Upper lobe of left lung (tissue), 4 donors: ENCODE measurements around the gene FSD1.

Experiments used
- CTCF ChIP-seq, 6 experiments: fragments of 450-650 bp in 4 of 6; fragments of 200-600 bp in 2 of 6; sonication (generic) in 2 of 6; IDR thresholded peaks; one replicate each; pipeline ENCODE4 v1.5.1; 2016 to 2019; ENCODE audit warnings: antibody characterized with exemption in 6 of 6
- EP300 ChIP-seq, 4 donors: sonication (generic); formaldehyde crosslinking; IDR thresholded peaks; one replicate each; pipeline ENCODE4 v1.5.1; 2017; ENCODE audit warnings: antibody characterized with exemption in 4 of 4, control low read depth in 2 of 4
- POLR2A ChIP-seq, 4 donors: fragments of 450-650 bp; IDR thresholded peaks; one replicate each; pipeline ENCODE4 v1.5.1; 2016 to 2017; ENCODE audit warnings: antibody characterized with exemption in 4 of 4, mild to moderate bottlenecking in 2 of 4
- POLR2AphosphoS5 ChIP-seq, 2 donors: sonication (generic); formaldehyde crosslinking; IDR thresholded peaks; one replicate each; pipeline ENCODE4 v1.5.1; 2017; ENCODE audit warnings: antibody characterized with exemption in 2 of 2

DNA sequence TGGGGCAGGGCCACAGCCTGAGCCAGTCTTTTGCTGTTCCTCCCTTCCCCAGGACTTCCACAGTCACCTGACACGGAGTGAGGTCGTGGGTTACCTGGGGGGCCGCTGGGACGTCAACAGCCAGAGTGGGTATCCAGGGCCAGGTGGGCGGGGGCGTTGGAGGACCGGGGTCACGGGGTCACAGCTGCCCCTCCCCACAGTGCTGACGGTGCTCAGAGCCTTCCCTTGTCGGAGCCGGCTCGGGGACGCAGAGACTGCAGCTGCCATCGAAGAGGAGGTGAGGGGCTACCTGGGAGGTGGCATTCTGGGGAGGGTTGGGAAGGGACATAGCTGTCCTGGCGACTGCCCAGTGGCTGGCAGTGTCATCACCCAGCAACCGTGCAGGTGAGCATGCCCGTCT is 50.5 kb downstream of the FSD1 start:
- no peak for TF ChIP-seq CTCF (IDR thresholded peaks at IDR 0.05)
- TF ChIP-seq POLR2A (IDR thresholded peaks at IDR 0.05): no peak
- TF ChIP-seq EP300 (IDR thresholded peaks at IDR 0.05): no peak
- no peak for TF ChIP-seq POLR2AphosphoS5 (IDR thresholded peaks at IDR 0.05)
